Natural killer cell (primary cell): ENCODE data around the gene RASGEF1C. TPM values are rescaled to one million over a fixed set of nuclear protein-coding genes. Genes with fewer than 3 reads are reported as not detected.

Experiments
- ATAC-seq, 3 donors: fragments of 150-1000 bp in 2 of 3; fragments of 200-7000 bp in 1 of 3; cut with Tn5 transposase; 1 replicate in 1 of 3; 2 replicates in 2 of 3; pipeline ENCODE4 v1.10.0; 2021; ENCODE audit warnings: mild to moderate bottlenecking in 2 of 3, moderate library complexity in 2 of 3
- DNase-seq, 2 donors: peaks; one replicate each; pipeline versions ENCODE4 v3.0.0 to v3.0.0-alpha.2; 2013 to 2021; ENCODE audit warnings: mixed read lengths in 1 of 2
- H3K27ac ChIP-seq: one replicate; pipeline ENCODE4 v1.5.1; 2013; ENCODE audit warnings: mild to moderate bottlenecking, low read length
- H3K27me3 ChIP-seq: one replicate; pipeline ENCODE4 v1.6.1; 2013; ENCODE audit warnings: low read length; ENCODE audit not compliant: control insufficient read depth, insufficient read depth
- H3K36me3 ChIP-seq: one replicate; pipeline ENCODE4 v1.6.1; 2013; ENCODE audit warnings: low read length; ENCODE audit not compliant: control insufficient read depth, insufficient read depth
- H3K4me1 ChIP-seq: one replicate; pipeline ENCODE4 v1.6.1; 2013; ENCODE audit warnings: low read length; ENCODE audit not compliant: control insufficient read depth, insufficient read depth
- H3K4me3 ChIP-seq: one replicate; pipeline ENCODE4 v1.5.1; 2013; ENCODE audit warnings: low read length
- H3K9me3 ChIP-seq: one replicate; pipeline ENCODE4 v1.6.1; 2013; ENCODE audit warnings: low read length; ENCODE audit not compliant: control insufficient read depth, insufficient read depth
- H3K27ac Mint-ChIP-seq, 2 donors: one replicate each; pipeline ENCODE4 v1.8.0; 2022; ENCODE audit warnings: mild to moderate bottlenecking in 2 of 2, mixed read lengths in 2 of 2, moderate library complexity in 1 of 2
- H3K27me3 Mint-ChIP-seq, 2 donors: one replicate each; pipeline ENCODE4 v1.8.0; 2022; ENCODE audit warnings: low read depth in 2 of 2, mixed read lengths in 2 of 2
- H3K36me3 Mint-ChIP-seq: one replicate; pipeline ENCODE4 v1.8.0; 2022; ENCODE audit warnings: mixed read lengths
- H3K4me1 Mint-ChIP-seq, 2 donors: one replicate each; pipeline ENCODE4 v1.8.0; 2022; ENCODE audit warnings: mixed read lengths in 2 of 2
- H3K4me3 Mint-ChIP-seq: one replicate; pipeline ENCODE4 v1.8.0; 2022; ENCODE audit warnings: mild to moderate bottlenecking, moderate library complexity, mixed read lengths
- H3K9me3 Mint-ChIP-seq, 2 donors: one replicate each; pipeline ENCODE4 v1.8.0; 2022; ENCODE audit warnings: mixed read lengths in 2 of 2
- CTCF ChIP-seq: fragments of 200-600 bp; IDR thresholded peaks from one replicate; pipeline ENCODE4 v1.8.0; 2022; ENCODE audit warnings: antibody characterized with exemption
- WGBS: methylation state at CpG from one replicate; pipeline ENCODE4 v1.1.7; 2013; ENCODE audit warnings: missing lambda C conversion rate; ENCODE audit not compliant: insufficient coverage; 5-methylcytosine and 5-hydroxymethylcytosine counted together
- intact Hi-C: fragments of 100-400 bp; cut with micrococcal nuclease; formaldehyde crosslinking; loops from one replicate; pipeline ENCODE4 v1.14.2; 2022
- total RNA-seq, 4 donors: library from RNA; stranded (reverse); fragments of 120-200 nt in 1 of 4; gene quantifications; one replicate each; pipeline versions ENCODE4 v1.2.3 to v1.2.4, GENCODE V29; 2013 to 2022

RASGEF1C gene
- total RNA-seq, 3 donors from 2014 or later (not counting 1 experiment from before 2014, with no cell fraction given), result not detected

- H3K36me3 ChIP-seq, result no peaks in the 10 kb centered on the region
- TF ChIP-seq CTCF, result no peak
- Mint-ChIP-seq H3K4me3 (no peak overlapping the region), H3K27ac (no peak overlapping the region), H3K9me3 (no peaks in the 10 kb centered on the region), H3K4me1 (no peaks in the 10 kb centered on the region), H3K36me3 (no peaks in the 10 kb centered on the region), H3K27me3 (peaks cover 9 to 25% of the 10 kb centered on the region in 2 donors)
- H3K27me3 ChIP-seq, result no peaks in the 10 kb centered on the region
- DNase-seq (no peak), ATAC-seq (no peak)
- intact Hi-C loops, result no loop called here
- H3K27ac ChIP-seq, result no peak overlapping the region
- H3K4me3 ChIP-seq, result no peak overlapping the region
- no CpG with 5 or more reads among the region's 1 CpG for WGBS
- H3K4me1 ChIP-seq, result peaks cover 2% of the 10 kb centered on the region
- no peaks in the 10 kb centered on the region for H3K9me3 ChIP-seq
Observed at GRCh38 chr5:180122875-180123274, 86.1 kb downstream of the RASGEF1C start.

DNA sequence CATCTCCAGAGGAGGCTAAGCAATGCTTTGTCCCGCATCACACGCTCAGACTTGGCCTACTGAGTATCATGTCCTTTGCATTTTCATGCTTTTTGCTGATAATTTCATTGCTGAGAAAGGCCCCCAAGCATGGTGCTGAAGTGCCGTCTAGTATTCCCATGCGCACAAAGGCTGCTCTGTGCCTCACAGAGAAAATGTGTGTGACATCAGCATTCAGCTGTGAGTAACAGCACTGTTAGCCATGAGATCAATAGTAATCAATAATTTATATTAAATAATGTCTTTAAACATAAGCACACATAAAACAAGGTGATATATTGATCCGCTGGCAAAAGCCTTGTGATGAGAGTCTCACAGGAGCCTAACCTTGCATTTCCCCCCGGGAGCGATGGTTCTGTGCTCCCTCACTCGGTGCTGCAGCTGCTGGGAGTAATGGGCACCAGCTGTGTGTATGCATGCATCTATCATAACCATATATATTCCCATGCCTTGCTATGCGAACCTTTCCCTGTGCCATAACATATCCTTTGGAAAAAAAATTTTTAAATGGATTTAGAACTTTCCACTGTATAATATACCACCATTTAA lies 87.1 kb downstream of the RASGEF1C start:
- Histone ChIP-seq H3K27me3 (no peaks in the 10 kb centered on the region), H3K4me3 (no peak overlapping the region), H3K36me3 (no peaks in the 10 kb centered on the region), H3K4me1 (peaks cover 2% of the 10 kb centered on the region), H3K9me3 (no peaks in the 10 kb centered on the region), H3K27ac (no peak overlapping the region)
- Mint-ChIP-seq H3K27me3 (peaks cover 9 to 25% of the 10 kb centered on the region in 2 donors), H3K27ac (no peak overlapping the region), H3K4me1 (no peaks in the 10 kb centered on the region), H3K9me3 (no peaks in the 10 kb centered on the region), H3K36me3 (no peaks in the 10 kb centered on the region), H3K4me3 (no peak overlapping the region)
- no peak for DNase-seq
- ATAC-seq, result no peak
- intact Hi-C loops, result no loop called here
- no peak for TF ChIP-seq CTCF
- 91% methylated on average over 9 of the region's 9 CpGs for WGBS

- H3K27me3 Mint-ChIP-seq, result peaks cover 4 to 18% of the 10 kb centered on the region in 2 donors
- Histone ChIP-seq H3K4me3 (no peak overlapping the region), H3K36me3 (no peaks in the 10 kb centered on the region), H3K9me3 (no peaks in the 10 kb centered on the region), H3K4me1 (no peaks in the 10 kb centered on the region), H3K27ac (no peak overlapping the region), H3K27me3 (no peaks in the 10 kb centered on the region)
- no peaks in the 10 kb centered on the region for H3K4me1 Mint-ChIP-seq
- H3K9me3 Mint-ChIP-seq, result no peaks in the 10 kb centered on the region
- intact Hi-C loops, result no loop called here
- DNase-seq, result no peak
- no peak overlapping the region for H3K27ac Mint-ChIP-seq
- no peak for TF ChIP-seq CTCF
- H3K4me3 Mint-ChIP-seq, result no peak overlapping the region
- ATAC-seq, result no peak
- 89% methylated on average over 28 of the region's 28 CpGs for WGBS
- no peaks in the 10 kb centered on the region for H3K36me3 Mint-ChIP-seq
Observed at GRCh38 chr5:180120237-180121101, 88.5 kb downstream of the RASGEF1C start.
